Gastroesophageal sphincter (tissue), 4 donors: ENCODE results near the gene MYBPH. TPM values are rescaled to one million over a fixed set of nuclear protein-coding genes. Genes with fewer than 3 reads are reported as not detected.

Source experiments
- ATAC-seq: fragments of 150-250 bp; one replicate; pipeline ENCODE4 v1.9.1; 2016; ENCODE audit warnings: mild to moderate bottlenecking, moderate library complexity
- H3K27ac ChIP-seq, 4 donors: fragments of 200-600 bp; sonication (generic) in 3 of 4; 1 replicate in 3 of 4; 2 replicates in 1 of 4; pipeline ENCODE4 v1.5.1; 2016 to 2019
- H3K27me3 ChIP-seq: fragments of 200-600 bp; sonication (generic); one replicate; pipeline ENCODE4 v1.5.1; 2019
- H3K36me3 ChIP-seq, 2 donors: fragments of 200-600 bp; sonication (generic); one replicate each; pipeline ENCODE4 v1.5.1; 2019; ENCODE audit warnings: control low read depth in 1 of 2
- H3K4me1 ChIP-seq, 3 donors: fragments of 200-600 bp; sonication (generic); 1 replicate in 2 of 3; 2 replicates in 1 of 3; pipeline ENCODE4 v1.5.1; 2016 to 2019; ENCODE audit warnings: control low read depth in 2 of 3
- H3K4me3 ChIP-seq, 2 donors: fragments of 200-600 bp; sonication (generic); one replicate each; pipeline ENCODE4 v1.5.1; 2019; ENCODE audit warnings: mild to moderate bottlenecking in 1 of 2, moderate library complexity in 1 of 2
- H3K9me3 ChIP-seq, 3 donors: fragments of 200-600 bp; sonication (generic); one replicate each; pipeline ENCODE4 v1.5.1; 2017 to 2019; ENCODE audit warnings: control low read depth in 2 of 3
- EP300 ChIP-seq: sonication (generic); formaldehyde crosslinking; IDR thresholded peaks from one replicate; pipeline ENCODE4 v1.6.1; 2017; ENCODE audit warnings: antibody characterized with exemption, mild to moderate bottlenecking
- POLR2A ChIP-seq, 2 donors: fragments of 450-650 bp; IDR thresholded peaks; one replicate each; pipeline ENCODE4 v1.6.1; 2017; ENCODE audit warnings: antibody characterized with exemption in 2 of 2, mild to moderate bottlenecking in 2 of 2, moderate library complexity in 1 of 2
- POLR2AphosphoS5 ChIP-seq: sonication (generic); formaldehyde crosslinking; IDR thresholded peaks from one replicate; pipeline ENCODE4 v1.6.1; 2017; ENCODE audit warnings: antibody characterized with exemption
- WGBS, 2 donors: methylation state at CpG; one replicate each; pipeline ENCODE4 v1.1.5; 2018; ENCODE audit warnings: low coverage in 1 of 2; 5-methylcytosine and 5-hydroxymethylcytosine counted together
- total RNA-seq, 4 donors: library from RNA; depleted of rRNA; stranded (reverse); fragments of >200 nt; gene quantifications; one replicate each; pipeline ENCODE4 v1.1.0, GENCODE V29; 2016
- TF ChIP-seq, protein P1 (sequence below), 4 experiments: fragments of 200-600 bp in 2 of 4; fragments of 450-650 bp in 2 of 4; sonication (generic) in 1 of 4; IDR thresholded peaks; one replicate each; pipeline ENCODE4 v1.5.1; 2017 to 2019; ENCODE audit warnings: antibody characterized with exemption in 4 of 4, mild to moderate bottlenecking in 2 of 4, moderate library complexity in 2 of 4

Gene MYBPH
- total RNA-seq, 4 donors from 2014 or later: not detected

DNA sequence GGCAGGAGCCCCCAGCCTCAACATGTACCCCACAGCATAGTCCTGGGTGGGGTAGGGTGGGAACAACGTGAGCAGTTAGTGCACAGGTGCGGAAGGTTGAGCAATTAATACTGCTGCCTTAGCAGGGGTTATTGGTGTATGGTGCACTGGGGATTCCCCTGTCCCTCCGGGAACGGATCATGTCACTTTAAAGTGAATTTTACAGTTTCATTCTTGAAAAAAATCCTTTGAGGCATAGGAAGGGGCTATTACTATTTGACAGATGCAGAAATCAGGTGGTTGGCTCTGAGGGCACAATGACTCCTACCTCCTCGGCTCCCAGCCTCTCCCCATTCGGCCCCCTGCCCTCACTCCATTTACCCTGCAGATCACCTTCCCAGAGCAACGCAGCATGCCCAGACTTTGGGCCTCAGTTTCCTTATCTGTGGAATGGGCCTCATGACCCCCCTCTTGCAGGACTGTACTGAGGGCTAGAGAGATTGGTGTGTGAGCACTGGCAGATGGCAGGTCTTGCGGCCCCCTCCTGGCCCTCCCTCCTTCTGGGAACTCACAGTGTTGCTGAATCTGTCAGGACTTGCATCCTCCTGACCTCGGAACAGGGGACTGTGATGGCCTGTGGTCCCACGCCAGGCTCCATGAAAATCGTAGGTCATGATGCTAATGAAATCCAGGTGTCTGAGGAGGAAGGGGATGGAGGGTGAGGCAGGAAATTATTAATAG, 5.1 kb upstream of the MYBPH start:
- WGBS, 2 donors: 97 to 100% methylated on average over 1 to 6 of the region's 11 CpGs
- Histone ChIP-seq H3K27ac (no peak overlapping the region), H3K36me3 (no peaks in the 10 kb centered on the region), H3K9me3 (no peaks in the 10 kb centered on the region), H3K27me3 (no peaks in the 10 kb centered on the region), H3K4me1 (no peaks in the 10 kb centered on the region), H3K4me3 (no peak overlapping the region)
- TF ChIP-seq POLR2AphosphoS5 (no peak), POLR2A (IDR thresholded peaks at IDR 0.05) (no peak), EP300 (no peak)
- TF ChIP-seq, protein P1, sequence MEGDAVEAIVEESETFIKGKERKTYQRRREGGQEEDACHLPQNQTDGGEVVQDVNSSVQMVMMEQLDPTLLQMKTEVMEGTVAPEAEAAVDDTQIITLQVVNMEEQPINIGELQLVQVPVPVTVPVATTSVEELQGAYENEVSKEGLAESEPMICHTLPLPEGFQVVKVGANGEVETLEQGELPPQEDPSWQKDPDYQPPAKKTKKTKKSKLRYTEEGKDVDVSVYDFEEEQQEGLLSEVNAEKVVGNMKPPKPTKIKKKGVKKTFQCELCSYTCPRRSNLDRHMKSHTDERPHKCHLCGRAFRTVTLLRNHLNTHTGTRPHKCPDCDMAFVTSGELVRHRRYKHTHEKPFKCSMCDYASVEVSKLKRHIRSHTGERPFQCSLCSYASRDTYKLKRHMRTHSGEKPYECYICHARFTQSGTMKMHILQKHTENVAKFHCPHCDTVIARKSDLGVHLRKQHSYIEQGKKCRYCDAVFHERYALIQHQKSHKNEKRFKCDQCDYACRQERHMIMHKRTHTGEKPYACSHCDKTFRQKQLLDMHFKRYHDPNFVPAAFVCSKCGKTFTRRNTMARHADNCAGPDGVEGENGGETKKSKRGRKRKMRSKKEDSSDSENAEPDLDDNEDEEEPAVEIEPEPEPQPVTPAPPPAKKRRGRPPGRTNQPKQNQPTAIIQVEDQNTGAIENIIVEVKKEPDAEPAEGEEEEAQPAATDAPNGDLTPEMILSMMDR (IDR thresholded peaks at IDR 0.05): no peak
- no peak for ATAC-seq

DNA sequence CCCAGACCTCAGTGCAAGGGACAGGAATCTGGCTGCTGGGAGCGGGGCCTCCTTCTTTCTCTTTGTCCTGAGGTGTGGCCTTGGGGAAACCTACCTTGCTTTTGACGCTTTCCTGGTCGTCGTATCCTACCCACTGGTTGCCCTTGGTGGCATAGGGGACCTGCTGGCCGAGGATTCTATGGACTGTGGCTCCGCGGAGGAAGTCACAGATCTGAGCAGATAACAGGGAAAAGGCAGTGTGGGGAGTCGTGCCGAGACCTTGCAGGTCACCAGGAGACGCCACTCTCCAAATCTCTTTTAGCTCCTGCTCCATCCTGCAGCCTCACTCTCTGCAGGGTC, 4.0 kb upstream of the MYBPH start:
- no peaks in the 10 kb centered on the region for H3K9me3 ChIP-seq
- H3K27me3 ChIP-seq: no peaks in the 10 kb centered on the region
- no peak overlapping the region for H3K4me3 ChIP-seq
- no peak overlapping the region for H3K27ac ChIP-seq
- H3K36me3 ChIP-seq: no peaks in the 10 kb centered on the region
- no peak for ATAC-seq
- WGBS, 2 donors: 100% methylated on average over 1 of the region's 10 CpGs; no CpG with 5 or more reads in 1 of the 2 donors
- TF ChIP-seq POLR2AphosphoS5 (no peak), EP300 (no peak), POLR2A (IDR thresholded peaks at IDR 0.05) (no peak)
- TF ChIP-seq, protein P1 (IDR thresholded peaks at IDR 0.05): no peak
- H3K4me1 ChIP-seq: no peaks in the 10 kb centered on the region

DNA sequence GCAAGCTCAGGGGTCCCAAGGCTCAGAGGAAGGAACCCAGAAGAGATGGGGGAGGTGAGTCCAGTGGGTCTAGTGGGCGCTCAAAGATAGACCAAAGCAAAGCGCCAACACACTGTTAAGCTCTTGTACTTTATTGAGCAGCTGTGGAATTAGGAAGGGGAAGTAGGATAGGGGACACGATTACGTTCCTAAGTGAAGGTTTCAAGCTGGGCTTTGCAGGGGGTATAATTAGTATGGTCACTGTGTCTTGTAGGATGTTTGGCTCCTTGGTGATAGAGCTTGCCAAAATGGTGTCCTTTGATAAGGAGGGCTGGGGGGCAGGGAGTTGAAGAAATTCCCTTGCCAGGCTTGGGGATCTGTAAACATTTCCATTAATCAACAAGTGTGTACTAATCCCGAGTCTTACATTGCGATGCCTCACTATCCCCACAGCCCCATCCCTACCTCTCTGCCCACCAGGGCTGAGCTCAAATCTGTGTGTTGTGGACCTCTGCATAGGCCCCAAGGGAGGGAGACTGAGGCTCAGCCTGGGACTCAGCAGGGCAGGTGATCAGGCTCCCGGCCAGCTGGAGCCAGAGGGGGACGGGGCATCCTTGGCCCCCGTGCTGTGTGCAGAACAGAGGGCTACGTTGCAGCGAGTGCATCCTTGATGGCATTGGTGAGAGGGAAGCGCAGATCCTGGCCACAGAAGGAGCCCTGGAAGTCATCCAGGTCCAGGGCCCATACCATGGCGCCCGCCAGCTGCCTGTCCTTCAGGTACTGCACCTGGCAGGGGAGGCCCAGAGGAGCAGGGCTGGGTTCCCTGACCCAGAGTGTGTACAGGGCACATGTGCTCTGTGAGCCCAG, 3.4 kb upstream of the MYBPH start:
- no peak for ATAC-seq
- TF ChIP-seq POLR2A (IDR thresholded peaks at IDR 0.05): no peak
- no peak for TF ChIP-seq POLR2AphosphoS5
- TF ChIP-seq EP300: no peak
- TF ChIP-seq, protein P1 (IDR thresholded peaks at IDR 0.05): no peak
- Histone ChIP-seq H3K27me3 (no peaks in the 10 kb centered on the region), H3K4me1 (no peaks in the 10 kb centered on the region), H3K27ac (no peak overlapping the region), H3K36me3 (no peaks in the 10 kb centered on the region), H3K9me3 (no peaks in the 10 kb centered on the region), H3K4me3 (no peak overlapping the region)
- 80 to 100% methylated on average over 1 to 4 of the region's 14 CpGs for whole genome bisulfite sequencing, 2 donors

DNA sequence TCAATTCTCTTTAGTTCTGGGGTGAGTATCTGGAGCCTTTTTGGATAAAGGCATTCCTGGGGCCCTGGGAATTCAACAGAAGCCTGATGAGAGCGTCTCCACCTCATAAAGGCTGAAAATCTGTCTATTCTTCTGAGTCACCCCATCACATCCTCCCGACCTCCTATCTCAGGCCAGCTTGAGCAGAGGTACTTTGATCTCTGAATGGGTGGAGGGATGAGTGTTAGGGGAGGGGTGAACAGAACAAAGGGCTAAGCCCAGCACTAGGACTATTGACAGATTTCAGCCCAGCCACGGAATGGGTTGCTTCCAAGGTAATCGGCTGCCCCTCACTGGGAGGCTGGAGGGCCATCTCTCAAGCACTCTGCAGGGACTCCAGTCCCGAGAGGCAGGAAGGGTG, 2.5 kb upstream of the MYBPH start:
- Histone ChIP-seq H3K27ac (no peak overlapping the region), H3K4me3 (no peak overlapping the region), H3K9me3 (no peaks in the 10 kb centered on the region), H3K4me1 (no peaks in the 10 kb centered on the region), H3K27me3 (no peaks in the 10 kb centered on the region), H3K36me3 (no peaks in the 10 kb centered on the region)
- ATAC-seq: no peak
- TF ChIP-seq POLR2A (IDR thresholded peaks at IDR 0.05) (no peak), POLR2AphosphoS5 (no peak)
- WGBS, 2 donors: 100% methylated on average over 1 of the region's 5 CpGs; no CpG with 5 or more reads in 1 of the 2 donors

DNA sequence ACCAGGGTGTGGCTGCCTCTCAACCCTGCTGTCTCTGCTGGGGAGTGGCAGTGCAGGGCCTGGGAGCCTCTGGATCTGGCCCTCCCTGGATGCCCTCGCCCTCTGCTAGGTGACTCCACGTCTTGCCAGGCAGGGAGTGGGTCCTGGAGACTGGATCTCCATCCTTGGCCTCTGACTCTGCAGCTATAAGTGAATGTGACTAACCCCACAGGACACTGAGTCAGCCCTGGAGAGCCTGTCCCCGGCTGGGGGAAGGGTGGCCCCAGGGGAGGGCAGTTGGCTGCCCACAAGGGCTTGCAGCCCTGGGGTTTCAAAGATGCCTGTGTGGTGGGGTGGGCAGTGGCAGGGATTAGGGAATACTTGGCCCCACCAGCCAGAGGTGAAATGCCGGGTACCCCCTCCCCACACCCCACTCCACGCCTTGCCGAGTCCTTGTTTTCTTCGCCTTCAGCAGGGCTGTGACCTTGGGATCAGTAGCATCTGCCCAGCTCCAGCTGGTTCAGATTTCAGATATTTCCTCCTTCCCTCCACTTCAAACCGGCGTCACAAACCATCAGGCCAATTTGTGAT, 1.9 kb upstream of the MYBPH start:
- TF ChIP-seq POLR2AphosphoS5 (no peak), EP300 (no peak), POLR2A (IDR thresholded peaks at IDR 0.05) (no peak)
- TF ChIP-seq, protein P1 (IDR thresholded peaks at IDR 0.05): no peak
- Histone ChIP-seq H3K4me3 (no peak overlapping the region), H3K27me3 (no peaks in the 10 kb centered on the region), H3K36me3 (no peaks in the 10 kb centered on the region), H3K4me1 (no peaks in the 10 kb centered on the region), H3K27ac (no peak overlapping the region), H3K9me3 (no peaks in the 10 kb centered on the region)
- ATAC-seq: no peak
- WGBS, 2 donors: 58 to 81% methylated on average over 4 to 6 of the region's 9 CpGs
